Measurements from ENCODE around the gene ACTN1. TPM values are rescaled to one million over a fixed set of nuclear protein-coding genes. Genes with fewer than 3 reads are reported as not detected.

ACTN1 gene
- total and polyA plus RNA-seq, 2 of the 8 experiments (the other 6 are each of a cell fraction or from before 2014, with no cell fraction given), result 236 to 262 TPM

GRCh38 chr14:68982581-68982980 lies 3.5 kb upstream of the ACTN1 start:
- H3K14ac ChIP-seq (ENCODE audit: insufficient read length), result no peak overlapping the region
- H2BK5ac ChIP-seq (ENCODE audit: low read depth, low read length), result no peak overlapping the region
- peaks cover 0 to 9% of the 10 kb centered on the region in 2 experiments; a peak in 2 of 4 replicates for H3K79me2 ChIP-seq (ENCODE audit: control insufficient read depth in 1 of 2, insufficient read depth in 2 of 2, low read length in 2 of 2)
- no peaks in the 10 kb centered on the region; a peak in 1 of 7 replicates for H3K27me3 ChIP-seq (replicated peaks in 1 of 4; ENCODE audit: control insufficient read depth in 3 of 4, extremely low read depth in 1 of 4, insufficient read depth in 3 of 4, low read length in 3 of 4)
- H3K9me3 ChIP-seq (ENCODE audit: insufficient read depth in 2 of 2, low read depth in 1 of 2, low read length in 1 of 2), result no peaks in the 10 kb centered on the region
- FAIRE-seq (no peak), DNase-seq (ENCODE audit: low read depth in 1 of 2, low spot score in 2 of 2) (no peak)
- H3K4me1 ChIP-seq (replicated peaks in 1 of 4; ENCODE audit: control insufficient read depth in 3 of 4, insufficient read depth in 4 of 4, low read length in 3 of 4), result peaks cover 0 to 6% (median 5%) of the 10 kb centered on the region in 4 experiments; a peak in 5 of 7 replicates
- H2BK20ac ChIP-seq (ENCODE audit: low read length), result no peak overlapping the region
- no peak overlapping the region for H3K27ac ChIP-seq (ENCODE audit: low read depth, low read length)
- no peaks in the 10 kb centered on the region for H3K79me1 ChIP-seq (ENCODE audit: low read depth, low read length)
- H3K36me3 ChIP-seq (ENCODE audit: control insufficient read depth in 2 of 4, insufficient read depth in 4 of 4, low read length in 3 of 4), result no peaks in the 10 kb centered on the region
- H2BK15ac ChIP-seq (ENCODE audit: low read length), result no peak overlapping the region
- H2BK120ac ChIP-seq (replicated peaks; ENCODE audit: low read depth, low read length), result no peak overlapping the region
- 89% methylated on average over 2 of the region's 2 CpGs; no CpG with 5 or more reads in 1 of the 2 experiments for WGBS, 2 experiments (ENCODE audit: extremely low coverage in 1 of 2, insufficient coverage in 1 of 2, insufficient read length in 1 of 2, insufficient replicate concordance in 2 of 2, low coverage in 1 of 2, low lambda C conversion rate in 2 of 2, missing lambda C conversion rate in 1 of 2)
- no peak overlapping the region for H3K9ac ChIP-seq (replicated peaks in 1 of 4; ENCODE audit: extremely low read depth in 1 of 4, low read depth in 3 of 4, low read length in 3 of 4)
- no peak overlapping the region for H3K56ac ChIP-seq (replicated peaks; ENCODE audit: insufficient read length, low read depth, low read length)
- no peak overlapping the region for H3K4ac ChIP-seq (replicated peaks; ENCODE audit: insufficient read length, low read depth, low read length)
- H4K91ac ChIP-seq (replicated peaks; ENCODE audit: insufficient read length, low read length), result no peak overlapping the region
- ChIA-PET CTCF (ENCODE audit: partially characterized antibody) (interaction anchor here (0.9 to 1.2 kb wide), 3 partner anchors 23 to 108 kb away, joined by 3 to 4 read pairs (median 4); no protein-coding TSS in a partner anchor), POLR2A (ENCODE audit: partially characterized antibody) (no interaction called here)
- no peak overlapping the region for H2AFZ ChIP-seq (ENCODE audit: low read length)
- no peak overlapping the region for H4K8ac ChIP-seq (ENCODE audit: extremely low read depth, insufficient read depth, low read length)
- peaks cover 3% of the 10 kb centered on the region; the same call in 1 of the 2 replicates for H3K23me2 ChIP-seq (ENCODE audit: low read depth, low read length)
- H4K20me1 ChIP-seq (replicated peaks in 1 of 2; ENCODE audit: control insufficient read depth in 1 of 2, insufficient read depth in 2 of 2, low read length in 2 of 2), result no peaks in the 10 kb centered on the region
- H3K23ac ChIP-seq (ENCODE audit: insufficient read length), result no peak overlapping the region
- H4K5ac ChIP-seq (ENCODE audit: insufficient read length, low read depth, low read length), result no peak overlapping the region
- no peak for TF ChIP-seq RBBP5 (IDR thresholded peaks at IDR 0.05; ENCODE audit: borderline replicate concordance, low read depth, low read length)
- no peak for TF ChIP-seq NRF1 (IDR thresholded peaks at IDR 0.05; ENCODE audit: low read depth, low read length)
- no peak for TF ChIP-seq CBX5 (IDR thresholded peaks at IDR 0.05; ENCODE audit: low read depth, low read length)
- no peak for TF ChIP-seq FOSL1 (IDR thresholded peaks at IDR 0.05; ENCODE audit: insufficient read depth, low read depth, low read length)
- no peak for TF ChIP-seq RNF2 (IDR thresholded peaks at IDR 0.05; ENCODE audit: borderline replicate concordance, low read depth, low read length, missing control alignments, poor library complexity, severe bottlenecking)
- no peak for TF ChIP-seq SUZ12 (IDR thresholded peaks at IDR 0.05; ENCODE audit: low read length)
- H3K18ac ChIP-seq (ENCODE audit: extremely low read depth, low read length), result no peak overlapping the region
- no peak overlapping the region for H3K4me3 ChIP-seq (ENCODE audit: extremely low read depth in 1 of 4, insufficient read depth in 2 of 4, low read depth in 3 of 4, low read length in 4 of 4)
- H3K4me2 ChIP-seq (ENCODE audit: insufficient read depth in 1 of 2, low read depth in 2 of 2, low read length in 2 of 2), result no peak overlapping the region
- no peak overlapping the region for H2BK12ac ChIP-seq (ENCODE audit: low read depth, low read length)
- H2AK5ac ChIP-seq (ENCODE audit: low read depth, low read length), result no peak overlapping the region

All from H1 (cell line).